Activated CD4-positive, alpha-beta T cell treated with anti-CD3 and anti-CD28 coated beads for 36 hours (primary cell): ENCODE data around the gene CIRBP. TPM values are rescaled to one million over a fixed set of nuclear protein-coding genes. Genes with fewer than 3 reads are reported as not detected.

ENCODE experiments used
- ATAC-seq: fragments of 200-7000 bp; cut with Tn5 transposase; one replicate; pipeline ENCODE4 v1.10.0; 2021; ENCODE audit warnings: mild to moderate bottlenecking, moderate library complexity
- CTCF ChIA-PET: fragments of 350-600 bp; sonication (Branson Sonifier 250); formaldehyde crosslinking; loops from one replicate; lab custom pipeline; 2021; ENCODE audit warnings: antibody characterized with exemption; lab: Charles Lee
- POLR2A ChIA-PET: fragments of 350-600 bp; sonication (Branson Sonifier 250); formaldehyde crosslinking; loops from one replicate; lab custom pipeline; 2021; ENCODE audit warnings: antibody characterized with exemption, inconsistent platforms; lab: Charles Lee
- DNase-seq: peaks from one replicate; pipeline ENCODE4 v3.0.0-alpha.2; 2020
- H3K27ac Mint-ChIP-seq: one replicate; pipeline ENCODE4 v1.8.0; 2021; ENCODE audit warnings: mixed read lengths
- H3K27me3 Mint-ChIP-seq: one replicate; pipeline ENCODE4 v1.8.0; 2021; ENCODE audit warnings: mixed read lengths
- H3K36me3 Mint-ChIP-seq: one replicate; pipeline ENCODE4 v1.8.0; 2021; ENCODE audit warnings: low read depth, mixed read lengths
- H3K4me1 Mint-ChIP-seq: one replicate; pipeline ENCODE4 v1.8.0; 2021; ENCODE audit warnings: mixed read lengths
- H3K4me3 Mint-ChIP-seq: one replicate; pipeline ENCODE4 v1.8.0; 2021; ENCODE audit warnings: mild to moderate bottlenecking, moderate library complexity, mixed read lengths
- H3K9me3 Mint-ChIP-seq: one replicate; pipeline ENCODE4 v1.8.0; 2021; ENCODE audit warnings: low read depth, mixed read lengths
- intact Hi-C, 2 experiments: fragments of 100-400 bp; cut with DNase I in 1 of 2; cut with micrococcal nuclease in 1 of 2; formaldehyde crosslinking; loops; one replicate each; pipeline versions ENCODE4 v1.14.2 to v1.15.1; 2022 to 2024; cut with DNase I, micrococcal nuclease
- total RNA-seq, 2 experiments: library from RNA; stranded (reverse); gene quantifications; one replicate each; pipeline ENCODE4 v1.2.3, GENCODE V29; 2021

The CIRBP gene
- total RNA-seq = 100 to 1,000 TPM; 123 to 188 TPM

GRCh38 chr19:1269065-1269477 lies at the start of gene CIRBP:
Gene CIRBP, plus strand, starts transcription at chr19:1269332. Its CDS starts 1,602 bp downstream, at chr19:1270934.
- intact Hi-C loops = loop anchor here (1.0 to 10.0 kb wide), 10 partner anchors 9 to 826 kb away; partner anchors contain the start of genes DAZAP1 (in 1 of the 2), GPX4 (in 1 of the 2), IZUMO4 (in 1 of the 2) and KLF16 (in 1 of the 2)
- ATAC-seq (peak; percentile 87), DNase-seq (peak; percentile 100)
- Mint-ChIP-seq H3K9me3 (no peaks in the 10 kb centered on the region), H3K4me3 (peak within 1 kb of the TSS; percentile 84), H3K27ac (peak within 1 kb of the TSS; percentile 87), H3K4me1 (peaks cover 66% of the 10 kb centered on the region), H3K27me3 (no peaks in the 10 kb centered on the region), H3K36me3 (peaks cover 46% of the 10 kb centered on the region)
- POLR2A ChIA-PET = interaction anchor here (0.5 to 1.7 kb wide), 44 partner anchors 8 to 821 kb away, joined by 3 to 59 read pairs (median 4); partner anchors contain the start of genes ABHD17A, ARHGAP45, ATP5F1D and CNN2
- CTCF ChIA-PET = interaction anchor here (0.6 to 7.2 kb wide), 9 partner anchors 10 to 202 kb away, joined by 3 to 163 read pairs (median 4); partner anchors contain the start of genes ARHGAP45 and ATP5F1D

- DNase-seq (no peak), ATAC-seq (no peak)
- Mint-ChIP-seq H3K4me3 (no peak overlapping the region), H3K4me1 (peaks cover 3% of the 10 kb centered on the region), H3K9me3 (no peaks in the 10 kb centered on the region), H3K36me3 (no peaks in the 10 kb centered on the region), H3K27ac (no peak overlapping the region), H3K27me3 (no peaks in the 10 kb centered on the region)
- ChIA-PET CTCF (no interaction called here), POLR2A (no interaction called here)
- intact Hi-C loops = no loop called here
Measured at GRCh38 chr19:1219786-1220476, 49.2 kb upstream of the CIRBP start.

- no peak overlapping the region for H3K27ac Mint-ChIP-seq
- peaks cover 3% of the 10 kb centered on the region for H3K4me1 Mint-ChIP-seq
- no peak for ATAC-seq
- H3K27me3 Mint-ChIP-seq = no peaks in the 10 kb centered on the region
- intact Hi-C loops = no loop called here
- ChIA-PET CTCF (interaction anchor here (1.1 kb wide), 1 partner anchor 11 kb away, joined by 4 read pairs; no protein-coding TSS in a partner anchor), POLR2A (no interaction called here)
- H3K4me3 Mint-ChIP-seq = no peak overlapping the region
- no peaks in the 10 kb centered on the region for H3K9me3 Mint-ChIP-seq
- H3K36me3 Mint-ChIP-seq = no peaks in the 10 kb centered on the region
- no peak for DNase-seq
Measured at GRCh38 chr19:1220477-1220930, 48.6 kb upstream of the CIRBP start.

GRCh38 chr19:1220976-1221903 lies 47.9 kb upstream of the CIRBP start:
- intact Hi-C loops = no loop called here
- ATAC-seq = no peak
- Mint-ChIP-seq H3K36me3 (no peaks in the 10 kb centered on the region), H3K4me1 (peaks cover 3% of the 10 kb centered on the region), H3K4me3 (no peak overlapping the region), H3K27me3 (no peaks in the 10 kb centered on the region), H3K27ac (no peak overlapping the region), H3K9me3 (no peaks in the 10 kb centered on the region)
- ChIA-PET POLR2A (no interaction called here), CTCF (interaction anchor here (0.6 to 1.1 kb wide), 2 partner anchors 12 to 735 kb away, joined by 3 to 4 read pairs; no protein-coding TSS in a partner anchor)
- DNase-seq = no peak

- intact Hi-C loops = no loop called here
- CTCF ChIA-PET = interaction anchor here (1.4 kb wide), 1 partner anchor 22 kb away, joined by 4 read pairs; no protein-coding TSS in a partner anchor
Measured at GRCh38 chr19:1221904-1222255, 47.3 kb upstream of the CIRBP start.

GRCh38 chr19:1222394-1222793 lies 46.7 kb upstream of the CIRBP start:
- no peaks in the 10 kb centered on the region for H3K27me3 Mint-ChIP-seq
- H3K4me1 Mint-ChIP-seq = no peaks in the 10 kb centered on the region
- H3K27ac Mint-ChIP-seq = no peak overlapping the region
- intact Hi-C loops = no loop called here
- ATAC-seq (no peak), DNase-seq (no peak)
- POLR2A ChIA-PET = no interaction called here
- H3K36me3 Mint-ChIP-seq = peaks cover 2% of the 10 kb centered on the region
- H3K9me3 Mint-ChIP-seq = no peaks in the 10 kb centered on the region
- no peak overlapping the region for H3K4me3 Mint-ChIP-seq
- CTCF ChIA-PET = interaction anchor here (1.0 to 1.6 kb wide), 3 partner anchors 9 to 22 kb away, joined by 3 to 6 read pairs (median 4); no protein-coding TSS in a partner anchor

More at GRCh38 chr19:1221904-1222255, 47.3 kb upstream of the CIRBP start:
- Mint-ChIP-seq H3K4me3 (no peak overlapping the region), H3K27me3 (no peaks in the 10 kb centered on the region), H3K9me3 (no peaks in the 10 kb centered on the region), H3K36me3 (no peaks in the 10 kb centered on the region), H3K27ac (no peak overlapping the region), H3K4me1 (peaks cover 2% of the 10 kb centered on the region)
- ATAC-seq (no peak), DNase-seq (no peak)
- POLR2A ChIA-PET = no interaction called here

- Mint-ChIP-seq H3K4me1 (no peaks in the 10 kb centered on the region), H3K27me3 (no peaks in the 10 kb centered on the region), H3K27ac (no peak overlapping the region), H3K36me3 (peaks cover 2% of the 10 kb centered on the region), H3K9me3 (no peaks in the 10 kb centered on the region), H3K4me3 (no peak overlapping the region)
- DNase-seq (peak; percentile 69), ATAC-seq (peak; percentile 56)
- ChIA-PET POLR2A (no interaction called here), CTCF (interaction anchor here (1.0 to 1.6 kb wide), 4 partner anchors 9 to 22 kb away, joined by 3 to 6 read pairs (median 4); no protein-coding TSS in a partner anchor)
- intact Hi-C loops = no loop called here
Measured at GRCh38 chr19:1223018-1223855, 45.9 kb upstream of the CIRBP start.

GRCh38 chr19:1224047-1224825 lies 44.9 kb upstream of the CIRBP start:
- Mint-ChIP-seq H3K4me1 (no peaks in the 10 kb centered on the region), H3K36me3 (peaks cover 2% of the 10 kb centered on the region), H3K4me3 (no peak overlapping the region), H3K9me3 (no peaks in the 10 kb centered on the region), H3K27ac (no peak overlapping the region), H3K27me3 (no peaks in the 10 kb centered on the region)
- no peak for DNase-seq
- CTCF ChIA-PET = interaction anchor here (1.0 to 1.6 kb wide), 2 partner anchors 10 to 23 kb away, joined by 3 to 6 read pairs; no protein-coding TSS in a partner anchor
- intact Hi-C loops = no loop called here
- POLR2A ChIA-PET = no interaction called here
- no peak for ATAC-seq

GRCh38 chr19:1224847-1225246 lies 44.3 kb upstream of the CIRBP start:
- intact Hi-C loops = no loop called here
- Mint-ChIP-seq H3K27ac (no peak overlapping the region), H3K36me3 (peaks cover 2% of the 10 kb centered on the region), H3K27me3 (no peaks in the 10 kb centered on the region), H3K4me3 (no peak overlapping the region), H3K9me3 (no peaks in the 10 kb centered on the region), H3K4me1 (no peaks in the 10 kb centered on the region)
- ChIA-PET POLR2A (no interaction called here), CTCF (interaction anchor here (1.0 kb wide), 1 partner anchor 42 kb away, joined by 3 read pairs; no protein-coding TSS in a partner anchor)
- no peak for DNase-seq
- ATAC-seq = no peak
